Hematopoietic multipotent progenitor cell treated with erythropoietin and hydrocortisone succinate and interleukin-3 and kit ligand, for 8 days (in vitro differentiated cells): ENCODE data around the gene FAH.

Source experiments
- DNase-seq: peaks from one replicate; pipeline ENCODE4 v3.0.0-alpha.2; 2015

The FAH gene

DNA sequence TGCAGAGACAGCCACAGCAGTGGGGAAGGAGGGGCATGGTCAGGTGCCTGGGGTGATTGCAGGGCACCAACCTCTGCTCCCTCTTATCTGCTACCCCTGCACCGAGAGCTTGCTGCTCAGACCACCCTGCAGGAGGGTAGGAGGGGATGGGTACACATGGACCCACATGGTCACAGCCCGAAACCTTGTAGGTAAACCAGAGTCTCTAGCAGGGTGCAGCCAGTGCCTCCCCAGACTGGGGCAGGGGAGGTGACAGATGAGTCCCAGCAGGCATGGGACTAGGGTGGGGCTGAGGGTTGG is 49.2 kb downstream of the FAH start:
- DNase-seq, result no peak

DNA sequence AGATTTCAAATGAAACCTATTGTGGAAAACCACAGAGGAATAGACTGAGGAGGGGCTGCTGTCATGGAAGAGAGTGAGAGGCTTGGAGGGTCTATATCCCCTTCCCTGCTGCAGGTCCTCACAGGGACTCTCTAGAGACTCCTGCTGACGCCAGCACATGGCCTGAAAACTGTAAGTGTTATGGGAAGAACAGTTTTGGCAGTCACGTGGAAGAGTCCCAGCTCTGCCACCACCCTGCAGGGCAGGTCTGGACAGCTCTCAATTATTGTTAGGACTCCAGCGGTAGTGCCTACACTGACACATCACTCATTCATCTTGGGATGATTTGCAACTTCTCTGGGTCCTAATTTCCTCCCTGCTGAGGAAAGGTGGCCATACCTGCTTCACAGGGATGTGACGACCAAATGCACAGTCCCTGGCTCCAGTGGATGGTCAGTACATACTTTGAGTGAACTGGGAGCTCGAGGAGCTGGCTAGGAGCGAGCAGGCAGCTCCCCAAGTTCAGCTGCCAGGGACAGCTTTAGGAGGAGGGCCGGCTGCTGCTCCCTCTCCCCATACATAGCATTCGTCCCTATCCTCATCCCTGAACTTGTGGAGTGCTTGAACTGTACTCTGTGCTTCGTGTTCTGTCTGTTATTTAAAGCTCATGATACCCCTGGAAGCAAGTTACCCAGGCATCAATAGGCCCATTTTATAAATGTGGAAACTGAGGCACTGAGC is 50.0 kb downstream of the FAH start:
- DNase-seq, result no peak

DNA sequence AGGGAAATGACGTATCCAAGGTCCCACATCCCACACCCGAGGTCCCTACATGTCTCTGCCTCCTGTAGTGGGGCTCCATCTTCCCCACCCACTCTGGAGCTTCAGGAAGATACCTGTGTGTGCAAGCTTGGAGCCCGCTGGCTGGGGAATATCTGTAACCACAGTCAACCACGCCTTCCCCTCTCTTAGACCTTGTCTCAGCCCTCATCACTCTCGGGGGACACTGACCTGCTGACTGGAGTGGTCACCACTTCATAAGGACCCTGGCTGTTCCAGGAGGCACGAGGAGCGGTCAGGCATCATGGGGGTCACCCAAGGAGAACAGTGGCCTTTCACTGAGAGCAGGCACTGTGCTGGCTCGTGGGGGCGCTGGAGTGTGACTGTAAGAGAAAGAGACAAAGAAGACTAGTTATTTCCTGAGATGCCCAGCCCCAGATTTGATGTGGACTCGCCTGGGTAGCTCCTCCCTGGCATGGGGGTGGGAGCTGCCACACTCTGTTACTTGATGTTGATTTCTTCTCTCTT is 50.6 kb downstream of the FAH start:
- DNase-seq, result no peak

GRCh38 chr15:80204231-80204630 is 51.4 kb downstream of the FAH start:
- DNase-seq, result no peak

GRCh38 chr15:80207887-80208286 is 55.1 kb downstream of the FAH start:
- DNase-seq, result no peak

DNA sequence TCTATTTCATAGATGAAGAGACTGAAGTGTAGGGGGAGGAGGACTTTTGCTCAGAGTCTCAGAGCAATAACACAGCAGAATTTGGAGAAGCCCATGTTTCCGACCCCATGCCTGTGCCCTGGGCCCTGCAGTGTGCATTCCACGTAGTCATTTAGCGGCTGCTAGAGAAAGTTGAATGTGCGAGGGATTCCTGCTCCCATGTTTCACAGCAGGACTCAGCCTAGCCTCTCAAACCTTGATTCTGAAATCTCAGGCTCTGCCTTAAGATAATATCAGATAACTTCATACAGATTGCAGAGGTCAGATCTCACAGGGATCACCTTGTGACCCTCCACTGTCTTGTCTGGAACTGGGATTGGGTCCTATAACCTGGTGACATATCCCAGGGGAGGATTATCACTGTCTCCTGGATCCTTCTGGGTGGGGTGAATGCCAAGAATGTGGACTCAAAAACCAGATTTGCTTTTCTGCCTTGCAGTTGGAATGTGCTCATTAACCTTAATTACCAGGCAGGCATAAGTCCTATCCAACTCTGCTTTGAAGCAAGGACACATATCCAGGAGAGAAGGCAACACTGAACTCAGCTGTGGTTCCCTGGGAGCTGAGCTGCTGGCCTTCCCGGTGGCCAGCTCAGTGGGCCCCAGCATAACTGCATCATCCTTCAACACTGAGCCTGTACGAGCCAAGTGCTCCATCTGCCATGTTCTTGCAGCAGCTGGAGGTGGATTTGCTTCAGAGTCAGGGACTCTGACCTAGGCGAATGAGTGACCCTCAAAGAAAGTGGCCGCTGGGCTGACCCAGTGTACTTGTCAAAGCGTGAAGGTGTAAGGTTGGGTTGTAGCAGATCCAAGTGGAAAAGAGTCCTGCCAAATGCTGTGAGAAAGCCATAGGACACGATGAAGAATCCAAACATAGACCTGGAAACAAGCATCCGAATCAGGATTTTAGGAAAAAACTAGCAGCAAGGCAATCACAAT is 56.2 kb downstream of the FAH start:
- no peak for DNase-seq

DNA sequence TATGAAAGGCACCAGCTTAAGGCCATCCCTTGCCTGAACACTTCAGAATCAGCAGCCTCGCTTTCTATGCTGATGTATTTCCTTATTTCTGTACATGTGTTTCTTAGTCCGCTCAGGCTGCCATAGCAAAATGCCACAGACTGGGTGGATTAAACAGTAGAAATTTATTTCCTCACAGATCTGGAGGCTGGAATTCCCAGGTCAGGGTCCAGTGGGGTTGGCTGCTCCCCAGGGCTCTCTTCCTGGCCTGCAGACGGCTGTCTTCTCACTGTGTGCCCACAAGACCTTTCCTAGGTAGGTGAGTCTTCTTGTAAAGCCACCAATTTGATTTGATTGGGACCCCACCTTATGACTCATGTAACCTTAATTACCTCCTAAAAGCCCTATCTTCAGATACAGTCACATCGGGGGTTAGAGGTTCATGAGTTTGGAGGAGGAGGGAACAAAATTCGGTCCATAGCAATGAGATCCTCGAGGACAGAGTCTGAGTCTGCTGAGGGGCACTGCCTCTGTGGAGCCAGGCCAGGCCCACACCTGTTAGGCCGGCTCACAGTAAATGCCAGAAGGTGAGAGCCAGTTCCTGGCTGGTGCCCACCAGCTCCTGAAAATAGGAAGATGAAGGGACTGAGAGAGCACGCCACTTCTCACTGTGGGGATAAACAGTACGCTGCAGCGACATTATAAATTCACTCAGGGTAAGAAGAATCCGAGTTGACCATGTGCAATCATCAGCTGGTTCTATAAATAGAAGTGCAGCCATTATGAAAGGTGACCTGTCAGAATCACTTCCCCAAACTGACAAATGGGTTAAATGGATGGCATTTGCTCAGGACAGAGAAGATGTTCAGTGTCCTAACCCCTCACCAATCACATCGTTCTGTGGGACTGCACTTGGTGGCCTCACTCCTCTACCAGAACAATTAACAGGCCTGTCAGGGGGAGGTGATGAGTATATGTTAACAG is 58.1 kb downstream of the FAH start:
- no peak for DNase-seq

DNA sequence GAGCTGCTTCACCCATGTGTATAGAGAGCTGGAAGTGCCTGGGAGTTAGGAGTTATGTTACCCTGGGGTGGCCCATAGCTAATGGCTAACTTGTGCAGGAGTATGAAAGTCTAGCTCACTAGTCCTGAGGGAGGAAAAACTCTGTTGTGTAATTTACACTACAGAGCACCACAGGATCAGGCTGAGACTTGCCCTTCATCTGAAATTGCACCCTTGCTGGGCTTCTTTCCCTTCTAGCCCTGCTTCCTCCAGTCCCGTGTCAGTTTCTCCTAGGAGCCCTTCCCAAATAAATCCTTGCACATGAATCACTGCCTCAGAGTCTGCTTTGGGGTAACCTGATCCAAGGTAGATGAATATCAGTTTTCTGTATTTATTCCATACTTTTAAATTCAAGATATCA is 59.2 kb downstream of the FAH start:
- DNase-seq, result no peak

DNA sequence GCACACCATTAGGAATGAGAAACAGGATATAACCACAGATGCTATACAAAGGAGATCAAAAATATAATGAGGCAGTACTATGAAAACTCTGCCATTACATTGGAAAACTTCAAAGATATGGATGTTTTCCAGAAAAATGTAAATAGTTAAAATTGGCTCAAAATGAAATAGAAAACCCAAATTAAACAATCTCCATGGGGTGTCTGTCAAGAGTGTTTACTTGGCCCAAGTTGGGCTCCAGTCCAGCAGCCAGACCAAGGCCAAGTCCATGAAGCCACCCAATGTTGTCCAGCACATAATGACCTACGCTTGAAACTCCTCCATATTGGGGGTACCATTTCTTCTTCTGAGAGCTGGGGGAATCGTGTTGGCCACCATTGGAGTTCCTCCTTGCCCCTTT is 62.1 kb downstream of the FAH start:
- no peak for DNase-seq

DNA sequence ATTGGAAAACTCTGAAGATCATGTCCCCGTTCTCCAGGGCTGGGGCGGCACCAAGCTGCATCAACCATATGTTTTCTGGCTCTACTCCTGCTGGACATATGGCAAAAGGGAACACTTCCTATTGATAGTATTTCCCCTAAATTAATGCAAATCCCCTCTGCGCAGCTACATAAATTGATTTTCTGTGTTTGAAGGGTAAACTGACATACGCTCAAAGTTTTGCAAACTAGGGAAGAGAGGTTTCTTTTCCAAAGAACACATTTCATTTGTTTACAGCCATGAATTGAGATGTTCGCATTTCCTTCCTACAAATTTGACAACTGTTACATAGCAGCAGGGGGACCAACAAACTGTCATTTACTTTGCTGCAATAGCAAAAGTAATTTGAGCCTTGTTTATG is 63.3 kb downstream of the FAH start:
- DNase-seq, result no peak

DNA sequence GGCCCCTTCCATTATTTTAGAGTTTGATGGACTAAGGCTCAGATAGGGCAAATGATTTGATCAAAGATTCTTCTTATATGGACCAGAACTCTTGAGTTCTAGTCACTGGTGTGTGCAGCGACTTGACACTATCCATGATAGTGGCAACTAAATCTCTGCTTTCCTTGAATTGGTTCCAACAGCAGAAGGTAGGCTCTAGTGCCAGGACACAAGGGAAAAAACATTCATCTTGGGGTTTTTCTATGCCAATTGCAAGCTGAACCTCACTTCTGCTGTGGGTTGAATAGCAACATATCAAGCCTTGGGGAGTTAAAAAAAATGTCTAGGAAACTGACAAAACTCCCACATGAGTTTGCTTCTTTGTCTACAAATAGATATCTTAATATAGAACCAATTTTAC is 64.1 kb downstream of the FAH start:
- no peak for DNase-seq

GRCh38 chr15:80217327-80217900 is 64.6 kb downstream of the FAH start:
- DNase-seq, result no peak

DNA sequence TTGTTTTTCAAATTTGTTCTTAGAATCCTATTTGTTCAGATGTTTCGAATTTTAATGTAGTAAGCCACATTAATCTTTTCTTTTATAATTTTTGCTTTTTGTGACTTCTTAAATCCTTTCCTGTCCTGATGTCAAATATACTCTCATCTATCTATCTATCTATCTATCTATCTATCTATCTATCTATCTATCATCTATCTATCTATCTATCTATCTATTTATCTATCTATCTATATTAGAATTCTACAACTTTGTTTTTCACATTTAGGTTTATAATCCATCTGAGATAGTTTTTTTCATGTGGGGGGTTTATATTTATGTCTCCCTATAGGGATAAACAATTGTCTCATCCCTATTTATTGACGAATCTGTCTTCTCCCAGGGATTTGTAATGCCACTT is 67.2 kb downstream of the FAH start:
- DNase-seq, result no peak

GRCh38 chr15:80228959-80229610 is 76.3 kb downstream of the FAH start:
- no peak for DNase-seq

GRCh38 chr15:80231371-80231770 is 78.6 kb downstream of the FAH start:
- no peak for DNase-seq

DNA sequence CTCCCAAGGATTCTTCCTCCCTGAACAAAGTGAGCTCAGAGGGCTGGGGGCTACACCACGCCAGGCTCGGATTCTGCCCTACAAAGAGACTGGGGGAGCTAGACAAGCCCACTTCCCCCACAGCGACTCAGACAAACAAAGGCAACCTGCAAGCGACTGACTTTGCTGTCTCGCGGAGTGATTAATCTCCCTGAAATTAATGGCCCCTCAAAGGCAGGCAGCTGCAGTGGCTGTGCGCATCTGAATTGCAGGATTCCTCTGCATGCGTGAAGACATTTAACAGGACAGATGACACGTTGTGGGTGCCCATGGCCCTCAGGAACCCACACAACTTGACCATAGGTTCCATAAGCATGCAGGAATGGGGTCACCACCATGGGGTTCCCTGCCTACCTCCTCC is 80.8 kb downstream of the FAH start:
- DNase-seq, result no peak

DNA sequence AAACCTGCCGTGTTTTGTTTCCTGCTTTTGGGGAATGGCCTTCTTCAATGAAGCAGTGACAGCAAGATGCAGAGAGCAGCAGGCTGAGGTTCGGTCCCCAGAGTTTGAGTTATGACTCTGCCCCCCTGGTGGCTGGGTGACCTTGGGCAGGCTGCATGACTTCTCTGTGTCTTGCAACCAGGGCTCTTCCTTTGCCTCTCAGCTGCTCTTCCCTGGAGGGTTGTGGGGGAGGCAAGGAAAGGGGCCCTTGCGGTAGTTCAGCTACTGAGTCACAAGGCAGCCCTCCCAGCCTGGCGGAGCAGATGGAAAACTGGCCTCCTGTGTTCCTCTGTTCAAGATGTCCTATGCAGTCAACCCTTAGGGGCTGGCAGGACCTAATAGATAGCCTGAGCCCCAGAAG is 82.1 kb downstream of the FAH start:
- DNase-seq, result peak; percentile 49
